Natural killer cell (primary cell): ENCODE data around the gene EZR. TPM values are rescaled to one million over a fixed set of nuclear protein-coding genes. Genes with fewer than 3 reads are reported as not detected.

Experiments
- ATAC-seq, 3 donors: fragments of 150-1000 bp in 2 of 3; fragments of 200-7000 bp in 1 of 3; cut with Tn5 transposase; 1 replicate in 1 of 3; 2 replicates in 2 of 3; pipeline ENCODE4 v1.10.0; 2021; ENCODE audit warnings: mild to moderate bottlenecking in 2 of 3, moderate library complexity in 2 of 3
- DNase-seq, 2 donors: peaks; one replicate each; pipeline versions ENCODE4 v3.0.0 to v3.0.0-alpha.2; 2013 to 2021; ENCODE audit warnings: mixed read lengths in 1 of 2
- H3K27ac ChIP-seq: one replicate; pipeline ENCODE4 v1.5.1; 2013; ENCODE audit warnings: mild to moderate bottlenecking, low read length
- H3K27me3 ChIP-seq: one replicate; pipeline ENCODE4 v1.6.1; 2013; ENCODE audit warnings: low read length; ENCODE audit not compliant: control insufficient read depth, insufficient read depth
- H3K36me3 ChIP-seq: one replicate; pipeline ENCODE4 v1.6.1; 2013; ENCODE audit warnings: low read length; ENCODE audit not compliant: control insufficient read depth, insufficient read depth
- H3K4me1 ChIP-seq: one replicate; pipeline ENCODE4 v1.6.1; 2013; ENCODE audit warnings: low read length; ENCODE audit not compliant: control insufficient read depth, insufficient read depth
- H3K4me3 ChIP-seq: one replicate; pipeline ENCODE4 v1.5.1; 2013; ENCODE audit warnings: low read length
- H3K9me3 ChIP-seq: one replicate; pipeline ENCODE4 v1.6.1; 2013; ENCODE audit warnings: low read length; ENCODE audit not compliant: control insufficient read depth, insufficient read depth
- H3K27ac Mint-ChIP-seq, 2 donors: one replicate each; pipeline ENCODE4 v1.8.0; 2022; ENCODE audit warnings: mild to moderate bottlenecking in 2 of 2, mixed read lengths in 2 of 2, moderate library complexity in 1 of 2
- H3K27me3 Mint-ChIP-seq, 2 donors: one replicate each; pipeline ENCODE4 v1.8.0; 2022; ENCODE audit warnings: low read depth in 2 of 2, mixed read lengths in 2 of 2
- H3K36me3 Mint-ChIP-seq: one replicate; pipeline ENCODE4 v1.8.0; 2022; ENCODE audit warnings: mixed read lengths
- H3K4me1 Mint-ChIP-seq, 2 donors: one replicate each; pipeline ENCODE4 v1.8.0; 2022; ENCODE audit warnings: mixed read lengths in 2 of 2
- H3K4me3 Mint-ChIP-seq: one replicate; pipeline ENCODE4 v1.8.0; 2022; ENCODE audit warnings: mild to moderate bottlenecking, moderate library complexity, mixed read lengths
- H3K9me3 Mint-ChIP-seq, 2 donors: one replicate each; pipeline ENCODE4 v1.8.0; 2022; ENCODE audit warnings: mixed read lengths in 2 of 2
- CTCF ChIP-seq: fragments of 200-600 bp; IDR thresholded peaks from one replicate; pipeline ENCODE4 v1.8.0; 2022; ENCODE audit warnings: antibody characterized with exemption
- WGBS: methylation state at CpG from one replicate; pipeline ENCODE4 v1.1.7; 2013; ENCODE audit warnings: missing lambda C conversion rate; ENCODE audit not compliant: insufficient coverage; 5-methylcytosine and 5-hydroxymethylcytosine counted together
- intact Hi-C: fragments of 100-400 bp; cut with micrococcal nuclease; formaldehyde crosslinking; loops from one replicate; pipeline ENCODE4 v1.14.2; 2022
- total RNA-seq, 4 donors: library from RNA; stranded (reverse); fragments of 120-200 nt in 1 of 4; gene quantifications; one replicate each; pipeline versions ENCODE4 v1.2.3 to v1.2.4, GENCODE V29; 2013 to 2022

EZR gene
- total RNA-seq, 3 donors from 2014 or later (not counting 1 experiment from before 2014, with no cell fraction given), result 119 to 157 (median 133) TPM

DNA sequence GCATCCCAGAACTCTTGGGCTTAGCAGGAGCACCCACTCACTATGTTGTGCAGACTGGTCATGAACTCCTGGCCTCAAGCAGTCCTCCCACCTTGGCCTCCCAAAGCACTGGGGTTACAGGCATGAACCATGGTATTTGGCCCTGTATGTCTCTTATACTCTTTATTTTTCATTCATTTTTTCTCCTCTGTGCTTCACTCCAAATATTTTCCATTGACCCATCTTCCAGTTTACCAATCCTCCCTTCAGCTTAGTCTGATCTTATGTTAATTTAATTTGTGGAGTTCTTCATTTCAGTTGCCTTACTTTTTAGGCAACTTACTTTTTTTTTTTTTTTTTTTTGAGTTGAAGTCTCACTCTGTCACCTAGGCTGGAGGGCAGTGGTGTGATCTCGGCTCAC, 79.5 kb downstream of the EZR start:
- ATAC-seq (no peak), DNase-seq (no peak)
- Mint-ChIP-seq H3K27ac (peak overlapping the region in 1 of 2 donors; percentile 4), H3K27me3 (no peaks in the 10 kb centered on the region), H3K4me1 (peaks cover 5 to 12% of the 10 kb centered on the region in 2 donors), H3K36me3 (peaks cover 30% of the 10 kb centered on the region), H3K9me3 (peaks cover 4 to 6% of the 10 kb centered on the region in 2 donors), H3K4me3 (no peak overlapping the region)
- H3K36me3 ChIP-seq, result peaks cover 36% of the 10 kb centered on the region
- no peaks in the 10 kb centered on the region for H3K27me3 ChIP-seq
- intact Hi-C loops, result no loop called here
- no peak for TF ChIP-seq CTCF
- 100% methylated on average over 1 of the region's 1 CpG for WGBS
- H3K27ac ChIP-seq, result no peak overlapping the region
- H3K4me1 ChIP-seq, result no peaks in the 10 kb centered on the region
- H3K9me3 ChIP-seq, result peaks cover 3% of the 10 kb centered on the region
- no peak overlapping the region for H3K4me3 ChIP-seq

- Histone ChIP-seq H3K27me3 (no peaks in the 10 kb centered on the region), H3K36me3 (peaks cover 36% of the 10 kb centered on the region), H3K4me1 (no peaks in the 10 kb centered on the region), H3K27ac (no peak overlapping the region), H3K9me3 (peaks cover 8% of the 10 kb centered on the region), H3K4me3 (no peak overlapping the region)
- Mint-ChIP-seq H3K4me3 (no peak overlapping the region), H3K27ac (peak overlapping the region; percentile 22 to 34), H3K4me1 (peaks cover 5 to 16% of the 10 kb centered on the region in 2 donors), H3K9me3 (peaks cover 4 to 6% of the 10 kb centered on the region in 2 donors), H3K36me3 (peaks cover 30% of the 10 kb centered on the region), H3K27me3 (no peaks in the 10 kb centered on the region)
- ATAC-seq (no peak), DNase-seq (no peak)
- TF ChIP-seq CTCF, result no peak
- intact Hi-C loops, result no loop called here
- 92% methylated on average over 12 of the region's 12 CpGs for WGBS
Observed at GRCh38 chr6:158737710-158738615, 81.2 kb downstream of the EZR start.

- DNase-seq, result no peak
- Mint-ChIP-seq H3K4me3 (no peak overlapping the region), H3K36me3 (peaks cover 35% of the 10 kb centered on the region), H3K4me1 (peaks cover 5 to 16% of the 10 kb centered on the region in 2 donors), H3K27me3 (no peaks in the 10 kb centered on the region), H3K27ac (no peak overlapping the region), H3K9me3 (peaks cover 4 to 6% of the 10 kb centered on the region in 2 donors)
- Histone ChIP-seq H3K9me3 (peaks cover 8% of the 10 kb centered on the region), H3K27me3 (no peaks in the 10 kb centered on the region), H3K36me3 (peaks cover 35% of the 10 kb centered on the region), H3K4me1 (no peaks in the 10 kb centered on the region), H3K4me3 (no peak overlapping the region), H3K27ac (no peak overlapping the region)
- intact Hi-C loops, result no loop called here
- ATAC-seq, result no peak
- 97% methylated on average over 3 of the region's 3 CpGs for WGBS
- TF ChIP-seq CTCF, result no peak
Observed at GRCh38 chr6:158737082-158737709, 82.0 kb downstream of the EZR start.
